Measurements from ENCODE around the gene UBE2R2.

GRCh38 chr9:33818847-33819500 lies 2.0 kb downstream of the UBE2R2 start:
- no peak for TF ChIP-seq CTCF (tag by site-specific recombination; IDR thresholded peaks at IDR 0.05)
- TF ChIP-seq TCF7L2 (IDR thresholded peaks at IDR 0.05; ENCODE audit: borderline replicate concordance, low read depth, low read length): no peak
